ENCODE measurements around the gene PRRX2. TPM values are rescaled to one million over a fixed set of nuclear protein-coding genes. Genes with fewer than 3 reads are reported as not detected.
A peak's percentile ranks its signal among the peaks of the same experiment; 100 is the strongest.

Gene PRRX2
- total and polyA plus RNA-seq, 2 experiments from 2014 or later: 5.8 to 8.3 TPM

- no peak for TF ChIP-seq ZNF462 (CRISPR knock-in tag; IDR thresholded peaks at IDR 0.05)
- TF ChIP-seq REST (IDR thresholded peaks at IDR 0.05; ENCODE audit: unreplicated experiment): no peak
These were observed 21.9 kb downstream of the PRRX2 start (continued) for GRCh38 chr9:129687391-129687790.

GRCh38 chr9:129688285-129689043, 23.0 kb downstream of the PRRX2 start:
- peak; percentile 17; the same call in 2 of the 3 replicates for ATAC-seq
- H3K36me3 ChIP-seq (ENCODE audit: insufficient read depth): no peaks in the 10 kb centered on the region
- Mint-ChIP-seq H3K4me1 (peaks cover 7% of the 10 kb centered on the region), H3K4me3 (no peak overlapping the region), H3K27me3 (ENCODE audit: insufficient read depth, low read depth, poor library complexity) (peaks cover 7% of the 10 kb centered on the region), H3K27ac (no peak overlapping the region), H3K9me3 (no peaks in the 10 kb centered on the region; the same call in 2 of the 3 replicates), H3K36me3 (ENCODE audit: low read depth) (no peaks in the 10 kb centered on the region)
- no peaks in the 10 kb centered on the region for H3F3A ChIP-seq (replicated peaks; ENCODE audit: low read depth)
- no peak for DNase-seq (ENCODE audit: low spot score)
- no peak overlapping the region for H3K4me3 ChIP-seq
- no peaks in the 10 kb centered on the region for H3K9me2 ChIP-seq (ENCODE audit: insufficient read depth)
- H4K20me1 ChIP-seq (replicated peaks; ENCODE audit: insufficient read depth): no peaks in the 10 kb centered on the region
- no peaks in the 10 kb centered on the region for H3K27me3 ChIP-seq (ENCODE audit: insufficient read depth)
- H3K79me2 ChIP-seq (replicated peaks; ENCODE audit: insufficient read depth): no peaks in the 10 kb centered on the region
- TF ChIP-seq REST (IDR thresholded peaks at IDR 0.05; ENCODE audit: unreplicated experiment): no peak
- peak in 1 of 2 experiments; percentile 15; a peak in 2 of 4 replicates for TF ChIP-seq CTCF (conservative IDR thresholded peaks at IDR 0.05; ENCODE audit: low read depth in 2 of 2)
- no peaks in the 10 kb centered on the region for H3K4me1 ChIP-seq (ENCODE audit: insufficient read depth)
- H3K27ac ChIP-seq (ENCODE audit: low read depth): no peak overlapping the region
- no peak overlapping the region for H2AFZ ChIP-seq
- H3K4me2 ChIP-seq: no peak overlapping the region

Data from GM23338 (cell line).